HL-60 (cell line): Measurements from ENCODE around the gene TTC31.

Source experiments
- CTCF ChIP-seq: IDR thresholded peaks from one replicate; pipeline ENCODE4 v1.5.1; 2011; ENCODE audit warnings: low read length, control low read depth, inconsistent platforms; ENCODE audit not compliant: insufficient read depth
- POLR2AphosphoS5 ChIP-seq: IDR thresholded peaks from 2 replicates; pipeline ENCODE4 v1.6.1; 2012; ENCODE audit warnings: low read depth

DNA sequence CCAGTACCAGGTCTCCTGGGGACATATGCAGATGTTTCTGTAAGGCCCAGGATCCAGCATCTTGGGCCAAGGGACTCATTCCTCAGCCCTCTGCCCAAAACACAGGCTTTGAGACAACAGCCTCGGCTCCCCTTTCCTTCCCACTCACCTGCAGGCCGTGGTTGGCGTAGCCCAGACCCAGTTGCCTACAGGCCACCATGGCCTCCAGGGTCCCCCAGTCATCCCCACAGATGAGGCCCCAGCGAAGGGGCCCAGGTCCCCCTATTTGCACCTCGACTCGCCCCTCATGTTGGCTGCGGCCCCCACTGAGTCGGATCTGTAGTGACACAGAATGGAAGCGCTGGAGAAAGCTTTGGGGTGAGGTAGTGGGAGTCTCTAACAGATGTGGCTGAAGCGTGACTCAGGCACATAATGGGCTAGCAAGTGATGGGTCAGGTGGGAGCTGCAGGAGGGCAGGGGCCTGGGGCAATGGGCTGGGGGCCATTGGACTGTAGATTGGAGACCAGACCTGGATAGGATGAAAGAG is 52.6 kb downstream of the TTC31 start:
- TF ChIP-seq CTCF (no peak), POLR2AphosphoS5 (no peak)
